Fibroblast of the aortic adventitia (primary cell): ENCODE results near the gene PODXL2. TPM values are rescaled to one million over a fixed set of nuclear protein-coding genes. Genes with fewer than 3 reads are reported as not detected.

Experiments used
- DNase-seq: peaks from one replicate; pipeline ENCODE4 v3.0.0-alpha.2; 2010; ENCODE audit warnings: low read depth
- H3K4me3 ChIP-seq: 2 replicates; pipeline ENCODE4 v1.5.1; 2011; ENCODE audit warnings: low read depth, mild to moderate bottlenecking, control low read depth, low read length, moderate library complexity
- total RNA-seq: library from RNA; depleted of rRNA; stranded (reverse); fragments of >200 nt; gene quantifications from 2 replicates; pipeline ENCODE4 v1.2.3, GENCODE V29; 2012; ENCODE audit warnings: low replicate concordance
- TF ChIP-seq, protein P1 (sequence below): IDR thresholded peaks from 2 replicates; pipeline ENCODE4 v1.5.1; 2011; ENCODE audit warnings: mild to moderate bottlenecking, low read length, control low read depth, inconsistent platforms; ENCODE audit not compliant: insufficient read depth

PODXL2 gene
- total RNA-seq, 1 donor: 1.3 TPM

GRCh38 chr3:127629467-127630403 lies 750 bp downstream of the PODXL2 start:
- DNase-seq: no peak
- TF ChIP-seq, protein P1, sequence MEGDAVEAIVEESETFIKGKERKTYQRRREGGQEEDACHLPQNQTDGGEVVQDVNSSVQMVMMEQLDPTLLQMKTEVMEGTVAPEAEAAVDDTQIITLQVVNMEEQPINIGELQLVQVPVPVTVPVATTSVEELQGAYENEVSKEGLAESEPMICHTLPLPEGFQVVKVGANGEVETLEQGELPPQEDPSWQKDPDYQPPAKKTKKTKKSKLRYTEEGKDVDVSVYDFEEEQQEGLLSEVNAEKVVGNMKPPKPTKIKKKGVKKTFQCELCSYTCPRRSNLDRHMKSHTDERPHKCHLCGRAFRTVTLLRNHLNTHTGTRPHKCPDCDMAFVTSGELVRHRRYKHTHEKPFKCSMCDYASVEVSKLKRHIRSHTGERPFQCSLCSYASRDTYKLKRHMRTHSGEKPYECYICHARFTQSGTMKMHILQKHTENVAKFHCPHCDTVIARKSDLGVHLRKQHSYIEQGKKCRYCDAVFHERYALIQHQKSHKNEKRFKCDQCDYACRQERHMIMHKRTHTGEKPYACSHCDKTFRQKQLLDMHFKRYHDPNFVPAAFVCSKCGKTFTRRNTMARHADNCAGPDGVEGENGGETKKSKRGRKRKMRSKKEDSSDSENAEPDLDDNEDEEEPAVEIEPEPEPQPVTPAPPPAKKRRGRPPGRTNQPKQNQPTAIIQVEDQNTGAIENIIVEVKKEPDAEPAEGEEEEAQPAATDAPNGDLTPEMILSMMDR: no peak
- H3K4me3 ChIP-seq: peak overlapping the region; percentile 57

DNA sequence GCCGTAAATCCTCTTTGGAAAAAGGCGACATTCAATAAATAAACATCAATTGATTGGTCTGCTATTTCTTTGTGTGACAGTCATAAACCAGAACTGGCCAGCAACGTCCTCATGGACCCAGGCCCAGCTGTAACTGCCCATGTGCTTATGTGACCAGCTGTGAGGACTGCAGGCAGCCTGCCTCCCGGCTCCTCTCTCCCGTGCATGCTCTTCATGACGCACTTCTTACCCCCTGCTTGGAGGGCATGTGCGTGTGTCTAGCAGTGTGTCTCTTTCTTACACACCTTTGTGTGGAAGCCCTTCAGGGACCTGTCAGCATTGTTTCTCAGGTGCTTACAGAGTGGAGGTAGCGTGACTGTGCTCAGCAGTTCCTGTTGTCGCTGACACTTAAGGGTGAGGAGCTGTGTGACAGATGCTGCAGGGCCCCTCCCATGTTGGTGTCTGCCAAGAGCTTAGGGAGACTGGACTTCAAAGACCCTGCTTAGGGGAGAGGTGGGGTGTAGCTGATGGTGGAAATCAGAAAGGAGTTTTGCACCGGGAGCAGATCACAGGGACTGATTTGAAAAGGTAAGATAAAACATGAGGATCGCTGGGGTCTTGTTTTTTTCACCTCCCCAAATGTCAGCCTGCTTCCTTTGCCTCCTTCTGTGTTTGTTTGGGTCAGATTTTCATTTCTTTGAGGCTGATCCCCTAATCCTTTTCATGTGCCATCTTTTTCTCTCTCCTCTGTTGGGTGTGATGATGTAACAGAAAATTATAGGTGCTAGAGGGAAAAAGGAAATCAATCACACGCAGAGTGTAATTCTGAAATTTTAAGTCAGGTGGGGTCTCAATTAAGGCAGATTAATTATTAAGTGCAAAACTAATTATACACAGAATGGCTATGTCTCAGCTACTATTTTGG lies 2.1 kb downstream of the PODXL2 start:
- H3K4me3 ChIP-seq: no peak overlapping the region
- TF ChIP-seq, protein P1: no peak
- no peak for DNase-seq

DNA sequence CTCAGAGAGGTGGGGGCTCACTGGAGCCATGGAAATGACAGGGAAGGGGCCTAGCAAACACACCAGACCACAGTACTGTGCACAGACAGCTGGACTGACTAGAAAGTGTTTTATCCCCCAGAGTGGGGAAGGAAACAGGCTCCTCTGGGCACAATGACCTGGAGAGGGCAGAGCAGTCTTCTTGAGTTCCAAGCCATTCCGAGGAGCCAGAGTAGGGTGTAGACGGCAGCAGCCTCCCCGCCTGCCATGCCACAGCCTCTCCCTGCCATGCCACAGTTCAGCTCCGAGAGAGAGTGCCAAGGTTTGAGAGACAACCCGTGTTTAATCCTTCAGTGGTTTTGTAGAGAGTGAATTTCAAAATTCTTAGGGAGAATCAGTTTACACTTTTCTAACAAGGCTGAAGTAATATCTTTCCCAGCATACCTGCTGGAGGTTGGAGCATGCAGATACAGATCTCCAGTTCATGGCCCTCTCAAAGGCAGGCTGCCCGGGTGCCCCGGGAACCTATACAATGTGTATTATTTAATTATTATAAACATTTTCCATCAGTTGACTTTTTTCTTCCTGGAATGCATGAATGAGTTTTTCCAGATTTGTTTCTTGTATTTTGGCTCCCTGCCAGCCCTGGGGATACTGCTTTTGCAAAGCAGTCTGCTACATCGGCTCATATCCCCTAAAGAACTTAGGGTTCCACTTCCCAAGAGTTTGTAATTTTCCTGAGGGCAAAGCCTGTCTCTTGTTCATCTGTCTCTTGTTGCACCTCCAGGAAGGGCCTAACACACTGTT lies 3.2 kb downstream of the PODXL2 start:
- no peak for DNase-seq
- no peak overlapping the region for H3K4me3 ChIP-seq
- TF ChIP-seq, protein P1: no peak

GRCh38 chr3:127634653-127635052 lies 5.7 kb downstream of the PODXL2 start:
- H3K4me3 ChIP-seq: no peak overlapping the region
- no peak for DNase-seq
- TF ChIP-seq, protein P1: no peak

DNA sequence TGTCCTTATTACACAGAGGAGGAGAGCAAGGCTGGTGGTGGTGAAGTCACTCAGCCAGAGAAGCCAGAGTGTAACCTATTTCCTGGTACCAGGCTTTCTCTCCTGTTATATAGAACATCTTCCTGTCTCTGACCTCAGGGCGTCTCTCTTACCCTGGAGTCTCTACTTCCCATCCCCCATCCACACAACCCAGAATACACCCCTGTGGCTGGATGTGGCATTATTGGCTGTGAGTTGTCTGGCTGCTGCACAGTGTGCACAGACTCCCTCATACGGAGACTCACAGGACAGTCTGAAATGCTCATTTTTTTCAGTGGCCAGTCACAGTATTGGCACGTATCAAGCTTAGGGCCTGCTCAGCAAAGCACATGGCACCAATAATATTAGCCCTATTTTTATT lies 8.6 kb downstream of the PODXL2 start:
- TF ChIP-seq, protein P1: no peak
- no peak overlapping the region for H3K4me3 ChIP-seq
- DNase-seq: no peak

DNA sequence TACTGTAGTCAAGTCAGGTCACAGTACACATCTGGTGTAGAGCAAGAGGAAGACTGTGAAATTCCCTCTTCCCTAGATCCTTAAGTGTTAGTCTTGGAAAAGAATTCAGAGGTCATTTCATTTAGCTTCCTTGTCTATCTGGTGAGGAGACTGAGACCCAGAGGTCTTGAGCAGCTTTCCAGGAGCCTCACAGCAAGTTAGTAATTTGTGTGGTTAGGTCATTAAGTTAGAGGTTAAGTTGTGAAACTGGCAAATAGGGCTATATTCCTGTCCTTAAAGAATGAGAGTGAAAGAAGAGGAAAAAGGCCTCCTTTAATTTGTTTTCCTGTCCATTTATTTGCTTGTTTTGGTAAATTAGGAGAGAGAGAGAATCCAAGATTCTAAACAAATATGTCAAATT lies 9.0 kb downstream of the PODXL2 start:
- no peak overlapping the region for H3K4me3 ChIP-seq
- DNase-seq: no peak
- TF ChIP-seq, protein P1: no peak
